Measurements from ENCODE around the gene MIX23. TPM values are rescaled to one million over a fixed set of nuclear protein-coding genes. Genes with fewer than 3 reads are reported as not detected.

Gene MIX23
- total RNA-seq, 1 donor from 2014 or later = 46.6 TPM

GRCh38 chr3:122365073-122365472 is 18.0 kb downstream of the MIX23 start:
- Histone ChIP-seq H2AFZ (ENCODE audit: low read depth, low read length) (no peak overlapping the region), H3K9me3 (ENCODE audit: insufficient read depth, low read depth, low read length) (no peaks in the 10 kb centered on the region), H3K4me1 (ENCODE audit: insufficient read depth, low read length) (peaks cover 3% of the 10 kb centered on the region), H3K4me2 (ENCODE audit: low read length) (no peak overlapping the region), H3K79me2 (ENCODE audit: insufficient read depth, low read length) (no peaks in the 10 kb centered on the region), H4K20me1 (ENCODE audit: insufficient read depth, low read length) (no peaks in the 10 kb centered on the region), H3K4me3 (ENCODE audit: insufficient read depth, low read depth, low read length) (no peak overlapping the region), H3K36me3 (ENCODE audit: insufficient read depth, low read length) (peaks cover 2% of the 10 kb centered on the region), H3K9ac (ENCODE audit: low read length) (no peak overlapping the region), H3K27ac (ENCODE audit: low read depth, low read length) (no peak overlapping the region), H3K27me3 (ENCODE audit: insufficient read depth, low read length) (no peaks in the 10 kb centered on the region)
- Mint-ChIP-seq H3K4me3 (ENCODE audit: unreplicated experiment) (no peak overlapping the region), H3K27me3 (ENCODE audit: low read depth, unreplicated experiment) (no peaks in the 10 kb centered on the region), H3K36me3 (ENCODE audit: low read depth, unreplicated experiment) (no peaks in the 10 kb centered on the region), H3K27ac (ENCODE audit: unreplicated experiment) (no peak overlapping the region), H3K9me3 (ENCODE audit: unreplicated experiment) (no peaks in the 10 kb centered on the region), H3K4me1 (ENCODE audit: low read depth, unreplicated experiment) (peaks cover 4% of the 10 kb centered on the region)
- FAIRE-seq = no peak
- no peak for DNase-seq (ENCODE audit: low read depth)
- no peak for TF ChIP-seq CTCF (IDR thresholded peaks at IDR 0.05; ENCODE audit: insufficient read depth, low read depth, low read length)
- no peak for TF ChIP-seq EZH2 (IDR thresholded peaks at IDR 0.05; ENCODE audit: insufficient read depth, low read length)

GRCh38 chr3:122364490-122364889 is 18.5 kb downstream of the MIX23 start:
- H3K27me3 ChIP-seq (ENCODE audit: insufficient read depth, low read length) = no peaks in the 10 kb centered on the region
- no peak for FAIRE-seq
- H4K20me1 ChIP-seq (ENCODE audit: insufficient read depth, low read length) = no peaks in the 10 kb centered on the region
- H3K4me3 ChIP-seq (ENCODE audit: insufficient read depth, low read depth, low read length) = no peak overlapping the region
- TF ChIP-seq CTCF (IDR thresholded peaks at IDR 0.05; ENCODE audit: insufficient read depth, low read depth, low read length) = no peak
- no peak for TF ChIP-seq EZH2 (IDR thresholded peaks at IDR 0.05; ENCODE audit: insufficient read depth, low read length)
- Mint-ChIP-seq H3K4me1 (ENCODE audit: low read depth, unreplicated experiment) (peaks cover 4% of the 10 kb centered on the region), H3K9me3 (ENCODE audit: unreplicated experiment) (no peaks in the 10 kb centered on the region), H3K4me3 (ENCODE audit: unreplicated experiment) (no peak overlapping the region), H3K27me3 (ENCODE audit: low read depth, unreplicated experiment) (no peaks in the 10 kb centered on the region), H3K36me3 (ENCODE audit: low read depth, unreplicated experiment) (no peaks in the 10 kb centered on the region), H3K27ac (ENCODE audit: unreplicated experiment) (no peak overlapping the region)
- H3K4me1 ChIP-seq (ENCODE audit: insufficient read depth, low read length) = peaks cover 3% of the 10 kb centered on the region
- H3K79me2 ChIP-seq (ENCODE audit: insufficient read depth, low read length) = no peaks in the 10 kb centered on the region
- H3K9me3 ChIP-seq (ENCODE audit: insufficient read depth, low read depth, low read length) = no peaks in the 10 kb centered on the region
- DNase-seq (ENCODE audit: low read depth) = no peak
- H3K36me3 ChIP-seq (ENCODE audit: insufficient read depth, low read length) = peaks cover 6% of the 10 kb centered on the region
- no peak overlapping the region for H3K9ac ChIP-seq (ENCODE audit: low read length)
- no peak overlapping the region for H2AFZ ChIP-seq (ENCODE audit: low read depth, low read length)
- no peak overlapping the region for H3K4me2 ChIP-seq (ENCODE audit: low read length)
- H3K27ac ChIP-seq (ENCODE audit: low read depth, low read length) = no peak overlapping the region

GRCh38 chr3:122362026-122362425 is 21.0 kb downstream of the MIX23 start:
- Mint-ChIP-seq H3K27me3 (ENCODE audit: low read depth, unreplicated experiment) (no peaks in the 10 kb centered on the region), H3K36me3 (ENCODE audit: low read depth, unreplicated experiment) (peaks cover 5% of the 10 kb centered on the region), H3K4me3 (ENCODE audit: unreplicated experiment) (no peak overlapping the region), H3K9me3 (ENCODE audit: unreplicated experiment) (no peaks in the 10 kb centered on the region), H3K27ac (ENCODE audit: unreplicated experiment) (no peak overlapping the region), H3K4me1 (ENCODE audit: low read depth, unreplicated experiment) (peaks cover 4% of the 10 kb centered on the region)
- H2AFZ ChIP-seq (ENCODE audit: low read depth, low read length) = no peak overlapping the region
- H3K9me3 ChIP-seq (ENCODE audit: insufficient read depth, low read depth, low read length) = no peaks in the 10 kb centered on the region
- H3K4me3 ChIP-seq (ENCODE audit: insufficient read depth, low read depth, low read length) = no peak overlapping the region
- H4K20me1 ChIP-seq (ENCODE audit: insufficient read depth, low read length) = no peaks in the 10 kb centered on the region
- no peak overlapping the region for H3K9ac ChIP-seq (ENCODE audit: low read length)
- peaks cover 6% of the 10 kb centered on the region for H3K36me3 ChIP-seq (ENCODE audit: insufficient read depth, low read length)
- no peaks in the 10 kb centered on the region for H3K79me2 ChIP-seq (ENCODE audit: insufficient read depth, low read length)
- H3K27ac ChIP-seq (ENCODE audit: low read depth, low read length) = no peak overlapping the region
- no peak overlapping the region for H3K4me2 ChIP-seq (ENCODE audit: low read length)
- H3K4me1 ChIP-seq (ENCODE audit: insufficient read depth, low read length) = peaks cover 3% of the 10 kb centered on the region
- no peak for TF ChIP-seq CTCF (IDR thresholded peaks at IDR 0.05; ENCODE audit: insufficient read depth, low read depth, low read length)
- TF ChIP-seq EZH2 (IDR thresholded peaks at IDR 0.05; ENCODE audit: insufficient read depth, low read length) = no peak
- H3K27me3 ChIP-seq (ENCODE audit: insufficient read depth, low read length) = no peaks in the 10 kb centered on the region
- DNase-seq (ENCODE audit: low read depth) = no peak
- no peak for FAIRE-seq
